SK-N-SH (cell line): Measurements from ENCODE around the gene CD276. TPM values are rescaled to one million over a fixed set of nuclear protein-coding genes. Genes with fewer than 3 reads are reported as not detected.
"Not testable (repeated sequence)": the region's sequence is repeated elsewhere in the genome, so short reads cannot be mapped to it uniquely, and the experiment has no call there.

Experiments
- CTCF ChIA-PET: fragments of 300-600, 350-600 bp; formaldehyde crosslinking; extraction: SDS; loops from one replicate; lab custom pipeline; 2021; lab: Yijun Ruan, JAX
- POLR2A ChIA-PET: fragments of 350-600 bp; sonication (Branson Sonifier 250); formaldehyde crosslinking; extraction: SDS; loops from one replicate; lab custom pipeline; 2020; ENCODE audit warnings: antibody characterized with exemption, inconsistent platforms; lab: Yijun Ruan, JAX
- DNase-seq: peaks from one replicate; pipeline ENCODE4 v3.0.0; 2012
- H2AFZ ChIP-seq: fragments of 200-600 bp; sonication (generic); 2 replicates; pipeline ENCODE4 v1.8.1; 2016; ENCODE audit warnings: antibody characterized with exemption, mild to moderate bottlenecking, low read depth
- H3F3A ChIP-seq: fragments of 200-600 bp; sonication (generic); replicated peaks from 2 replicates; pipeline ENCODE3; 2016; ENCODE audit warnings: antibody characterized with exemption, mild to moderate bottlenecking; ENCODE audit not compliant: insufficient read depth
- H3K27ac ChIP-seq, 2 experiments: fragments of 200-500 bp in 1 of 2; fragments of 200-600 bp in 1 of 2; sonication (Bioruptor generic) in 1 of 2; sonication (generic), shearing (Covaris generic) in 1 of 2; 2 replicates each; pipeline versions ENCODE4 v1.5.1 to v1.6.1; 2014 to 2016; ENCODE audit warnings: low read depth in 2 of 2, inconsistent platforms in 1 of 2, low read length in 1 of 2, mild to moderate bottlenecking in 1 of 2, mixed read lengths in 1 of 2
- H3K27me3 ChIP-seq: fragments of 200-600 bp; sonication (generic), shearing (Covaris generic); 2 replicates; pipeline ENCODE4 v1.6.1; 2016; ENCODE audit warnings: mixed run types; ENCODE audit not compliant: insufficient read depth
- H3K36me3 ChIP-seq, 2 experiments: fragments of 200-500 bp in 1 of 2; fragments of 200-600 bp in 1 of 2; sonication (Bioruptor generic) in 1 of 2; sonication (generic) in 1 of 2; replicated peaks in 1 of 2; 2 replicates each; pipeline versions ENCODE3 to v1.5.1; 2014 to 2016; ENCODE audit warnings: low read length in 1 of 2, mild to moderate bottlenecking in 1 of 2; ENCODE audit not compliant: insufficient read depth in 2 of 2, control insufficient read depth in 1 of 2
- H3K4me1 ChIP-seq, 2 experiments: fragments of 200-500 bp in 1 of 2; fragments of 200-600 bp in 1 of 2; sonication (Bioruptor generic) in 1 of 2; sonication (generic), shearing (Covaris generic) in 1 of 2; 2 replicates each; pipeline versions ENCODE4 v1.5.1 to v1.6.1; 2014 to 2016; ENCODE audit warnings: low read depth in 1 of 2, low read length in 1 of 2, mixed run types in 1 of 2; ENCODE audit not compliant: insufficient read depth in 2 of 2, control insufficient read depth in 1 of 2
- H3K4me2 ChIP-seq: fragments of 200-600 bp; sonication (generic), shearing (Covaris generic); 2 replicates; pipeline ENCODE4 v1.6.1; 2017; ENCODE audit warnings: mixed run types
- H3K4me3 ChIP-seq, 2 experiments: fragments of 200-500 bp in 1 of 2; fragments of 200-600 bp in 1 of 2; sonication (Bioruptor generic) in 1 of 2; sonication (generic), shearing (Covaris generic) in 1 of 2; 2 replicates each; pipeline versions ENCODE4 v1.5.1 to v1.8.1; 2014 to 2016; ENCODE audit warnings: low read depth in 2 of 2, inconsistent platforms in 1 of 2, low read length in 1 of 2, mild to moderate bottlenecking in 1 of 2, mixed read lengths in 1 of 2, moderate library complexity in 1 of 2
- H3K79me2 ChIP-seq: fragments of 200-600 bp; sonication (generic); 2 replicates; pipeline ENCODE4 v1.8.1; 2017; ENCODE audit warnings: mild to moderate bottlenecking; ENCODE audit not compliant: insufficient read depth
- H3K9ac ChIP-seq: fragments of 200-600 bp; sonication (generic); 2 replicates; pipeline ENCODE4 v1.6.1; 2017; ENCODE audit warnings: mixed run types
- H3K9me2 ChIP-seq: fragments of 200-600 bp; sonication (generic); 2 replicates; pipeline ENCODE4 v1.6.1; 2017; ENCODE audit warnings: mixed run types
- H3K9me3 ChIP-seq: fragments of 200-600 bp; sonication (generic); 2 replicates; pipeline ENCODE4 v1.6.1; 2017; ENCODE audit warnings: mixed run types, mild to moderate bottlenecking, moderate library complexity
- H4K20me1 ChIP-seq: fragments of 200-600 bp; sonication (generic); 2 replicates; pipeline ENCODE4 v1.6.1; 2017; ENCODE audit warnings: mild to moderate bottlenecking, mixed run types; ENCODE audit not compliant: insufficient read depth
- CTCF ChIP-seq: fragments of 200-600 bp; sonication (generic); IDR thresholded peaks from 2 replicates; pipeline ENCODE4 v1.6.1; 2017; ENCODE audit warnings: antibody characterized with exemption, mild to moderate bottlenecking, moderate library complexity
- FOXJ3 ChIP-seq: sonication (generic); formaldehyde crosslinking; IDR thresholded peaks from 2 replicates; pipeline ENCODE4 v1.5.1; 2020; ENCODE audit warnings: mild to moderate bottlenecking, missing genetic modification reagents
- PBX3 ChIP-seq: IDR thresholded peaks from 2 replicates; pipeline ENCODE4; 2012
- RAD21 ChIP-seq: IDR thresholded peaks from 2 replicates; pipeline ENCODE4 v1.6.1; 2012; ENCODE audit warnings: mild to moderate bottlenecking, low read length
- SMC3 ChIP-seq: IDR thresholded peaks from 2 replicates; pipeline ENCODE4 v1.6.1; 2012; ENCODE audit warnings: low read depth, low read length, improper control_type of control experiment
- whole genome bisulfite sequencing: methylation state at CpG from one replicate; pipeline ENCODE4 v1.1.6; 2017; ENCODE audit warnings: low lambda C conversion rate; 5-methylcytosine and 5-hydroxymethylcytosine counted together
- polyA plus RNA-seq, 3 experiments: library from polyadenylated mRNA; depleted of rRNA; stranded (reverse); fragments of >200 nt; gene quantifications; 2 replicates each; pipeline ENCODE4 v1.2.3, GENCODE V29; 2012

CD276 gene
- polyA plus RNA-seq, 1 of the 3 experiments (the other 2 are of a cell fraction) = 86.2 TPM

- H3K9me2 ChIP-seq, H3K9ac ChIP-seq, H2AFZ ChIP-seq, H3K9me3 ChIP-seq, H3K4me1 ChIP-seq, DNase-seq, H3K27ac ChIP-seq, POLR2A ChIA-PET, H3F3A ChIP-seq, H3K27me3 ChIP-seq, H3K4me3 ChIP-seq, H3K4me2 ChIP-seq: not testable (repeated sequence)
- 89% methylated on average over 12 of the region's 23 CpGs for WGBS
- Histone ChIP-seq H4K20me1 (peaks cover 61% of the 10 kb centered on the region), H3K79me2 (peaks cover 33% of the 10 kb centered on the region), H3K36me3 (peaks cover 23 to 47% of the 10 kb centered on the region in 2 experiments)
- CTCF ChIA-PET = interaction anchor here (0.5 to 15.0 kb wide), 59 partner anchors 9 to 438 kb away, joined by 3 to 418 read pairs (median 5); partner anchors contain the start of genes CD276, NPTN and TBC1D21
Measured at GRCh38 chr15:73704142-73704868, 20.1 kb downstream of the CD276 start.

GRCh38 chr15:73704869-73705645 lies 20.9 kb downstream of the CD276 start:
- no peak overlapping the region for H3K4me2 ChIP-seq
- ChIA-PET POLR2A (no interaction called here), CTCF (interaction anchor here (0.5 to 15.0 kb wide), 78 partner anchors 9 to 439 kb away, joined by 3 to 418 read pairs (median 4); partner anchors contain the start of genes CD276, NPTN and TBC1D21)
- no peak overlapping the region for H3K9ac ChIP-seq
- H3K9me3 ChIP-seq = no peaks in the 10 kb centered on the region
- H4K20me1 ChIP-seq = peaks cover 53% of the 10 kb centered on the region
- peaks cover 0 to 4% of the 10 kb centered on the region in 2 experiments; a peak in 1 of 4 replicates for H3K4me1 ChIP-seq
- H3F3A ChIP-seq = peaks cover 3% of the 10 kb centered on the region
- H3K36me3 ChIP-seq = peaks cover 29 to 52% of the 10 kb centered on the region in 2 experiments
- H2AFZ ChIP-seq = no peak overlapping the region
- H3K27ac ChIP-seq = no peak overlapping the region; a peak in 1 of 4 replicates
- TF ChIP-seq RAD21 (peak; percentile 72), CTCF (peak; percentile 86), SMC3 (peak; percentile 60), FOXJ3 (CRISPR knock-in tag) (no peak), PBX3 (no peak)
- H3K79me2 ChIP-seq = peaks cover 25% of the 10 kb centered on the region
- 71% methylated on average over 10 of the region's 13 CpGs for WGBS
- DNase-seq = peak; percentile 86
- H3K27me3 ChIP-seq = no peaks in the 10 kb centered on the region
- no peak overlapping the region; a peak in 1 of 4 replicates for H3K4me3 ChIP-seq
- no peaks in the 10 kb centered on the region for H3K9me2 ChIP-seq
